Naive thymus-derived CD4-positive, alpha-beta T cell (primary cell): ENCODE measurements around the gene LCMT1. TPM values are rescaled to one million over a fixed set of nuclear protein-coding genes. Genes with fewer than 3 reads are reported as not detected.

Experiments used
- ATAC-seq: fragments of 150-1000 bp; cut with Tn5 transposase; 2 replicates; pipeline ENCODE4 v1.10.0; 2021; ENCODE audit warnings: mild to moderate bottlenecking, moderate library complexity
- CTCF ChIA-PET: fragments of 350-600 bp; sonication (Branson Sonifier 250); formaldehyde crosslinking; loops from one replicate; lab custom pipeline; 2021; ENCODE audit warnings: antibody characterized with exemption; lab: Charles Lee
- POLR2A ChIA-PET: fragments of 350-600 bp; sonication (Branson Sonifier 250); formaldehyde crosslinking; loops from one replicate; lab custom pipeline; 2021; ENCODE audit warnings: antibody characterized with exemption, inconsistent platforms; lab: Charles Lee
- DNase-seq, 9 donors: peaks; one replicate each; pipeline versions ENCODE4 v3.0.0 to v3.0.0-alpha.2; 2020 to 2022; ENCODE audit warnings: mixed read lengths in 1 of 9
- H3K27ac ChIP-seq: one replicate; pipeline ENCODE4 v1.7.0; 2013; ENCODE audit warnings: mild to moderate bottlenecking, low read depth, low read length, moderate library complexity
- H3K27me3 ChIP-seq, 2 donors: one replicate each; pipeline ENCODE4 v1.7.0; 2013; ENCODE audit warnings: low read length in 2 of 2, mild to moderate bottlenecking in 2 of 2, moderate library complexity in 2 of 2; ENCODE audit not compliant: control insufficient read depth in 2 of 2, insufficient read depth in 2 of 2
- H3K36me3 ChIP-seq, 3 experiments: 1 replicate in 2 of 3; 2 replicates in 1 of 3; pipeline ENCODE4 v1.7.0; 2013; ENCODE audit warnings: low read length in 3 of 3, mild to moderate bottlenecking in 3 of 3, moderate library complexity in 1 of 3; ENCODE audit not compliant: insufficient read depth in 3 of 3, control insufficient read depth in 2 of 3
- H3K4me1 ChIP-seq, 2 donors: one replicate each; pipeline ENCODE4 v1.7.0; 2013; ENCODE audit warnings: low read length in 2 of 2, mild to moderate bottlenecking in 2 of 2, moderate library complexity in 1 of 2; ENCODE audit not compliant: control insufficient read depth in 2 of 2, insufficient read depth in 2 of 2
- H3K4me3 ChIP-seq: 2 replicates; pipeline ENCODE4 v1.7.0; 2013; ENCODE audit warnings: mild to moderate bottlenecking, low read length
- H3K9me3 ChIP-seq, 3 experiments: 1 replicate in 2 of 3; 2 replicates in 1 of 3; pipeline ENCODE4 v1.7.0; 2013; ENCODE audit warnings: low read length in 3 of 3; ENCODE audit not compliant: control insufficient read depth in 2 of 3
- H3K27ac Mint-ChIP-seq, 9 donors: one replicate each; pipeline ENCODE4 v1.8.0; 2020 to 2022; ENCODE audit warnings: mixed read lengths in 9 of 9, mild to moderate bottlenecking in 8 of 9, moderate library complexity in 5 of 9, inconsistent platforms in 2 of 9
- H3K27me3 Mint-ChIP-seq, 5 donors: one replicate each; pipeline ENCODE4 v1.8.0; 2021 to 2022; ENCODE audit warnings: mixed read lengths in 5 of 5, mild to moderate bottlenecking in 1 of 5
- H3K36me3 Mint-ChIP-seq, 5 donors: one replicate each; pipeline ENCODE4 v1.8.0; 2020 to 2022; ENCODE audit warnings: mixed read lengths in 5 of 5, mild to moderate bottlenecking in 3 of 5, inconsistent platforms in 1 of 5
- H3K4me1 Mint-ChIP-seq, 7 donors: one replicate each; pipeline ENCODE4 v1.8.0; 2020 to 2022; ENCODE audit warnings: mixed read lengths in 7 of 7, mild to moderate bottlenecking in 3 of 7, inconsistent platforms in 1 of 7
- H3K4me3 Mint-ChIP-seq, 10 donors: one replicate each; pipeline ENCODE4 v1.8.0; 2020 to 2022; ENCODE audit warnings: mild to moderate bottlenecking in 10 of 10, mixed read lengths in 10 of 10, moderate library complexity in 6 of 10, inconsistent platforms in 2 of 10
- H3K9me3 Mint-ChIP-seq, 11 donors: one replicate each; pipeline ENCODE4 v1.8.0; 2020 to 2022; ENCODE audit warnings: mixed read lengths in 11 of 11, mild to moderate bottlenecking in 4 of 11, inconsistent platforms in 1 of 11, moderate library complexity in 1 of 11
- intact Hi-C, 2 donors: fragments of 100-400 bp; cut with micrococcal nuclease; formaldehyde crosslinking; loops; one replicate each; pipeline ENCODE4 v1.15.1; 2023
- polyA plus RNA-seq, 2 donors: library from polyadenylated mRNA; unstranded; fragments of 300-500 nt; fragmentation: Illumina TruSeq; gene quantifications; one replicate each; pipeline ENCODE4 v1.2.3, GENCODE V29; 2021
- total RNA-seq, 6 experiments: library from RNA in 5 of 6; stranded (reverse) in 5 of 6; gene quantifications; 1 replicate in 5 of 6; 2 replicates in 1 of 6; pipeline ENCODE4 v1.2.3 and lab custom pipeline; 2021 to 2026

The LCMT1 gene
- total and polyA plus RNA-seq, 7 experiments from 2014 or later = 30.2 to 58.4 (median 36.8) TPM

GRCh38 chr16:25194273-25194878, 82.8 kb downstream of the LCMT1 start:
- CTCF ChIA-PET = interaction anchor here (1.2 kb wide), 1 partner anchor 10 kb away, joined by 3 read pairs; no protein-coding TSS in a partner anchor

DNA sequence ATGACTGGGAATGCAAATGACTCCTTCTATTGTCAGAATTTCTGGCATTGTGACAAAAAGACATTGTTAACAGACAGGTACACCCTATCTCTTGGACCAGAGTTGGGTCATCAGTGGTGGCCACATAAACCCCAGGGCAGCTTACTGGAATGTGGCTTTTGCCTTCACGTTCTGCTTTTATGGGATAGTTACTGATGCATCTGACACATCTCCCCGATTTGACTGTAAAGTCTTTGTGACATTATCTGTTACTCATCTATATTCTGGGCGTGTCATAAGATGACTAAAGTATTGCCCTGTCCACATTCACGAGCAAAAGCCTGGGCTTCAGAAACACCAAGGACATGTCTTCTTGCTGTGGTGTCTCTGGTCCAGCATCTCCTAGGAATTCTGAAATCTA, 86.5 kb downstream of the LCMT1 start:
- Mint-ChIP-seq H3K4me3 (no peak overlapping the region), H3K36me3 (no peaks in the 10 kb centered on the region), H3K27me3 (no peaks in the 10 kb centered on the region), H3K9me3 (no peaks in the 10 kb centered on the region), H3K27ac (no peak overlapping the region), H3K4me1 (peaks cover 0 to 2% (median 0%) of the 10 kb centered on the region in 7 donors)
- no peak for DNase-seq
- H3K4me3 ChIP-seq = no peak overlapping the region
- CTCF ChIA-PET = interaction anchor here (0.9 kb wide), 1 partner anchor 27 kb away, joined by 3 read pairs; no protein-coding TSS in a partner anchor
- intact Hi-C loops = no loop called here
- no peak for ATAC-seq
- H3K27me3 ChIP-seq = no peaks in the 10 kb centered on the region
- H3K36me3 ChIP-seq = no peaks in the 10 kb centered on the region
- H3K4me1 ChIP-seq = no peaks in the 10 kb centered on the region
- no peaks in the 10 kb centered on the region for H3K9me3 ChIP-seq
- no peak overlapping the region for H3K27ac ChIP-seq
- POLR2A ChIA-PET = no interaction called here

More at GRCh38 chr16:25194273-25194878, 82.8 kb downstream of the LCMT1 start:
- no peak overlapping the region for H3K27ac ChIP-seq
- POLR2A ChIA-PET = no interaction called here
- no peak overlapping the region for H3K4me3 Mint-ChIP-seq
- intact Hi-C loops = no loop called here
- no peaks in the 10 kb centered on the region for H3K27me3 ChIP-seq
- H3K36me3 Mint-ChIP-seq = peaks cover 0 to 5% (median 0%) of the 10 kb centered on the region in 5 donors
- no peak overlapping the region for H3K4me3 ChIP-seq
- no peak overlapping the region for H3K27ac Mint-ChIP-seq
- H3K9me3 Mint-ChIP-seq = no peaks in the 10 kb centered on the region
- no peak for DNase-seq
- ATAC-seq = no peak
- H3K9me3 ChIP-seq = no peaks in the 10 kb centered on the region
- H3K4me1 Mint-ChIP-seq = no peaks in the 10 kb centered on the region
- H3K4me1 ChIP-seq = no peaks in the 10 kb centered on the region
- no peaks in the 10 kb centered on the region for H3K27me3 Mint-ChIP-seq
- no peaks in the 10 kb centered on the region for H3K36me3 ChIP-seq

DNA sequence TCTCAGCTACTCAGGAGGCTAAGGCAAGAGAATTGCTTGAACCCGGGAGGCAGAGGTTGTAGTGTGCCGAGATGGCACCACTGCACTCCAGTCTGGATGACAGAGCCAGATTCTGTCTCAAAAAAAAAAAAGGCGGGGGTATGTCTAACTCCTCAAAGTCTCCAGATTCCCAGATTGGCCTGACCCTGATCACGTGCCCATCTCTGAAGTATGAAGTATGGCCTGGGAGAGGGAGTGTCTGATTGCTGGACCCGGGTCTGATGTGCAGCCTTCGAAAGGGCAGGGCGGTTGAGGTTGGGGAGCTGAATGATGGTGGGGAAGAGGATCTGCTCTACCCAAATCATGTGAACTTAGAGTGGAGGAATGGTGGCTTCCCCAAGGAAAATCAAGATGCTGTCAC, 87.9 kb downstream of the LCMT1 start:
- ATAC-seq = no peak
- Mint-ChIP-seq H3K9me3 (no peaks in the 10 kb centered on the region), H3K4me1 (peaks cover 0 to 2% (median 0%) of the 10 kb centered on the region in 7 donors), H3K27ac (no peak overlapping the region), H3K36me3 (no peaks in the 10 kb centered on the region), H3K27me3 (no peaks in the 10 kb centered on the region), H3K4me3 (no peak overlapping the region)
- intact Hi-C loops = no loop called here
- no peak for DNase-seq
- no peaks in the 10 kb centered on the region for H3K9me3 ChIP-seq
- H3K27me3 ChIP-seq = no peaks in the 10 kb centered on the region
- ChIA-PET POLR2A (no interaction called here), CTCF (no interaction called here)
- no peaks in the 10 kb centered on the region for H3K36me3 ChIP-seq
- H3K4me1 ChIP-seq = no peaks in the 10 kb centered on the region
- no peak overlapping the region for H3K27ac ChIP-seq
- H3K4me3 ChIP-seq = no peak overlapping the region

DNA sequence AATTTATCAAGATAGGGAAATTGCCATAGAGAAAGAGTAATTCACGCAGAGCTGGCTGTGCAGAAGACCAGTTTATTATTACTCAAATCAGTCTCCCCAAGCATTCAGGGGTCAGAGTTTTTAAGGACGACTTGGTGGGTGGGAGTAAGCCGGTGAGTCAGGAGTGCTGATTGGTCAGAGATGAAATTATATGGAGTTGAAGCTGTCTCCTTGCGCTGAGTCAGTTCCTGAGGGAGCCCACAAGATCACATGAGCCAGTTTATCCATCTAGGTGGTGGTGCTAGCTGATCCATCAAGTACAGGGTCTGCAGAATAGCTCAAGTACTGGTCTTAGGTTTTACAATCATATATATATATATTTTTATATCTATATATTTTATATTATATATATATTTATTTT, 99.2 kb downstream of the LCMT1 start:
- H3K27me3 ChIP-seq = no peaks in the 10 kb centered on the region
- ChIA-PET POLR2A (no interaction called here), CTCF (no interaction called here)
- no peak for ATAC-seq
- H3K4me1 ChIP-seq = no peaks in the 10 kb centered on the region
- Mint-ChIP-seq H3K9me3 (peaks cover 0 to 2% (median 0%) of the 10 kb centered on the region in 11 donors), H3K27me3 (peaks cover 0 to 10% (median 0%) of the 10 kb centered on the region in 5 donors), H3K27ac (no peak overlapping the region), H3K4me1 (peaks cover 0 to 2% (median 0%) of the 10 kb centered on the region in 7 donors), H3K36me3 (no peaks in the 10 kb centered on the region), H3K4me3 (no peak overlapping the region)
- H3K9me3 ChIP-seq = no peaks in the 10 kb centered on the region
- intact Hi-C loops = no loop called here
- H3K4me3 ChIP-seq = no peak overlapping the region
- DNase-seq = no peak
- no peaks in the 10 kb centered on the region for H3K36me3 ChIP-seq
- no peak overlapping the region for H3K27ac ChIP-seq

DNA sequence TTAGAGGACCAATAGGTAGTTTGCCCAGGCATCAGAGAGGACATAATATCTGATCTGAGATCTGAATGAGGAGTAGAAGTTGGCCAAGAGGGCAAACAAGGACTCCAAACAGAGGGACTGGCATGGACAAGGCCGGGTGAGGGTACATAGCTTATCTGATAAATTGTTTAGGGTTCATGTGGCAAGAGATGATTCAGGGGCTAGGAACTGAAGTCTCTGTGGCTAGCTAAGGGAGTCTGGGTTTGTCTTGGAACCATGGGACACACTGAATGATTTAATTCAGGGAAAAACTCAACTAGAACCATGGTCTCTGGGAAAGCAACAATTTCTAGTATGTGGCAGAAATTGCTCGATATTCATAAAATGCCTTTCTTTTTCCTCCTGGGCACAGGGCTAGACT, 101.1 kb downstream of the LCMT1 start:
- Histone ChIP-seq H3K9me3 (no peaks in the 10 kb centered on the region), H3K27ac (no peak overlapping the region), H3K36me3 (no peaks in the 10 kb centered on the region), H3K4me3 (no peak overlapping the region), H3K27me3 (no peaks in the 10 kb centered on the region), H3K4me1 (no peaks in the 10 kb centered on the region)
- POLR2A ChIA-PET = no interaction called here
- Mint-ChIP-seq H3K4me3 (no peak overlapping the region), H3K27ac (no peak overlapping the region), H3K36me3 (no peaks in the 10 kb centered on the region), H3K4me1 (peaks cover 0 to 2% (median 0%) of the 10 kb centered on the region in 7 donors), H3K27me3 (peaks cover 0 to 10% (median 0%) of the 10 kb centered on the region in 5 donors), H3K9me3 (peaks cover 0 to 2% (median 0%) of the 10 kb centered on the region in 11 donors)
- ATAC-seq = no peak
- intact Hi-C loops = no loop called here
- CTCF ChIA-PET = no interaction called here
- DNase-seq = no peak

- ChIA-PET POLR2A (no interaction called here), CTCF (interaction anchor here (0.5 to 1.6 kb wide), 3 partner anchors 12 to 302 kb away, joined by 3 to 5 read pairs (median 4); no protein-coding TSS in a partner anchor)
- no peaks in the 10 kb centered on the region for H3K36me3 ChIP-seq
- H3K36me3 Mint-ChIP-seq = no peaks in the 10 kb centered on the region
- H3K27me3 ChIP-seq = no peaks in the 10 kb centered on the region
- no peak overlapping the region for H3K27ac ChIP-seq
- DNase-seq (no peak), ATAC-seq (no peak)
- peak overlapping the region in 1 of 9 donors; percentile 85 for H3K27ac Mint-ChIP-seq
- peaks cover 0 to 2% (median 0%) of the 10 kb centered on the region in 7 donors for H3K4me1 Mint-ChIP-seq
- H3K27me3 Mint-ChIP-seq = peaks cover 0 to 13% (median 3%) of the 10 kb centered on the region in 5 donors
- H3K9me3 ChIP-seq = no peaks in the 10 kb centered on the region
- intact Hi-C loops = no loop called here
- no peaks in the 10 kb centered on the region for H3K4me1 ChIP-seq
- H3K9me3 Mint-ChIP-seq = peaks cover 0 to 2% (median 0%) of the 10 kb centered on the region in 11 donors
- H3K4me3 ChIP-seq = no peak overlapping the region
- H3K4me3 Mint-ChIP-seq = no peak overlapping the region
These were observed 102.3 kb downstream of the LCMT1 start for GRCh38 chr16:25213709-25214397.
